Left ventricle myocardium inferior (tissue), 1 donor: Measurements from ENCODE around the gene NCKAP1. TPM values are rescaled to one million over a fixed set of nuclear protein-coding genes. Genes with fewer than 3 reads are reported as not detected.
A peak's percentile ranks its signal among the peaks of the same experiment; 100 is the strongest.

Source experiments
- DNase-seq: peaks from one replicate; pipeline ENCODE4 v3.0.0-alpha.2; 2020
- H3K27ac ChIP-seq: fragments of 200-600 bp; replicated peaks from 2 replicates; pipeline ENCODE4 v1.8.0; 2021
- H3K27me3 ChIP-seq: fragments of 200-600 bp; 2 replicates; pipeline ENCODE4 v1.8.0; 2021; ENCODE audit warnings: low read depth
- H3K36me3 ChIP-seq: fragments of 200-600 bp; 2 replicates; pipeline ENCODE4 v1.8.0; 2021
- H3K4me1 ChIP-seq: fragments of 200-600 bp; 2 replicates; pipeline ENCODE4 v1.8.0; 2021
- H3K4me3 ChIP-seq: fragments of 200-600 bp; 2 replicates; pipeline ENCODE4 v1.8.0; 2021; ENCODE audit warnings: mild to moderate bottlenecking, moderate library complexity
- H3K9me3 ChIP-seq: fragments of 200-600 bp; replicated peaks from 2 replicates; pipeline ENCODE4 v1.8.0; 2021
- CTCF ChIP-seq: fragments of 200-600 bp; IDR thresholded peaks from 2 replicates; pipeline ENCODE4 v1.8.0; 2021; ENCODE audit warnings: antibody characterized with exemption, mild to moderate bottlenecking, borderline replicate concordance
- intact Hi-C: fragments of 100-400 bp; cut with micrococcal nuclease; formaldehyde crosslinking; loops from one replicate; pipeline ENCODE4 v1.11.0; 2022
- total RNA-seq: library from RNA; stranded (reverse); fragmentation: NEBNext Ultra II Directional; extraction: Animal tissue kit (Norgen Biotek cat#: 25700); gene quantifications from one replicate; pipeline ENCODE4 v1.2.1, GENCODE V29; 2021
- donor health status: DM: no; HTN: yes; CAD: no; lungs with severe emphysema.

NCKAP1 gene
- total RNA-seq, 1 donor from 2014 or later = 142 TPM

- Histone ChIP-seq H3K4me1 (peaks cover 91% of the 10 kb centered on the region), H3K27ac (peak overlapping the region; percentile 98), H3K4me3 (peak overlapping the region; percentile 76), H3K27me3 (no peaks in the 10 kb centered on the region), H3K36me3 (no peaks in the 10 kb centered on the region), H3K9me3 (no peaks in the 10 kb centered on the region)
- no peak for TF ChIP-seq CTCF
- DNase-seq = no peak
- intact Hi-C loops = no loop called here
Observed at GRCh38 chr2:183034806-183035205, 3.5 kb downstream of the NCKAP1 start.

- no peaks in the 10 kb centered on the region for H3K27me3 ChIP-seq
- H3K4me1 ChIP-seq = peaks cover 95% of the 10 kb centered on the region
- peak overlapping the region; percentile 98 for H3K27ac ChIP-seq
- intact Hi-C loops = no loop called here
- H3K36me3 ChIP-seq = no peaks in the 10 kb centered on the region
- no peak for DNase-seq
- TF ChIP-seq CTCF = no peak
- H3K9me3 ChIP-seq = no peaks in the 10 kb centered on the region
- H3K4me3 ChIP-seq = no peak overlapping the region
Observed at GRCh38 chr2:183033951-183034350, 4.3 kb downstream of the NCKAP1 start.

- intact Hi-C loops = no loop called here
- Histone ChIP-seq H3K27ac (peak overlapping the region; percentile 59), H3K9me3 (no peaks in the 10 kb centered on the region), H3K27me3 (no peaks in the 10 kb centered on the region), H3K4me3 (no peak overlapping the region), H3K36me3 (no peaks in the 10 kb centered on the region), H3K4me1 (peaks cover 99% of the 10 kb centered on the region)
- TF ChIP-seq CTCF = no peak
- DNase-seq = no peak
Observed at GRCh38 chr2:183031911-183032794, 6.1 kb downstream of the NCKAP1 start.

- H3K4me3 ChIP-seq = no peak overlapping the region
- intact Hi-C loops = no loop called here
- H3K27ac ChIP-seq = peak overlapping the region; percentile 59
- peaks cover 99% of the 10 kb centered on the region for H3K4me1 ChIP-seq
- no peaks in the 10 kb centered on the region for H3K9me3 ChIP-seq
- no peak for TF ChIP-seq CTCF
- H3K27me3 ChIP-seq = no peaks in the 10 kb centered on the region
- H3K36me3 ChIP-seq = no peaks in the 10 kb centered on the region
- DNase-seq = no peak
Observed at GRCh38 chr2:183029219-183029618, 9.0 kb downstream of the NCKAP1 start.

GRCh38 chr2:183028108-183028507 lies 10.1 kb downstream of the NCKAP1 start:
- intact Hi-C loops = no loop called here

More at GRCh38 chr2:183028108-183028507, 10.1 kb downstream of the NCKAP1 start:
- H3K36me3 ChIP-seq = no peaks in the 10 kb centered on the region
- no peak overlapping the region for H3K4me3 ChIP-seq
- DNase-seq = no peak
- TF ChIP-seq CTCF = no peak
- H3K9me3 ChIP-seq = no peaks in the 10 kb centered on the region
- H3K27me3 ChIP-seq = no peaks in the 10 kb centered on the region
- H3K27ac ChIP-seq = no peak overlapping the region
- peaks cover 99% of the 10 kb centered on the region for H3K4me1 ChIP-seq
